ENCODE data around the gene FSTL3. TPM values are rescaled to one million over a fixed set of nuclear protein-coding genes. Genes with fewer than 3 reads are reported as not detected.

Gene FSTL3
- total and polyA plus RNA-seq, 2 of the 13 experiments (the other 11 are each of a cell fraction or from before 2014, with no cell fraction given): 13.5 to 15.6 TPM

DNA sequence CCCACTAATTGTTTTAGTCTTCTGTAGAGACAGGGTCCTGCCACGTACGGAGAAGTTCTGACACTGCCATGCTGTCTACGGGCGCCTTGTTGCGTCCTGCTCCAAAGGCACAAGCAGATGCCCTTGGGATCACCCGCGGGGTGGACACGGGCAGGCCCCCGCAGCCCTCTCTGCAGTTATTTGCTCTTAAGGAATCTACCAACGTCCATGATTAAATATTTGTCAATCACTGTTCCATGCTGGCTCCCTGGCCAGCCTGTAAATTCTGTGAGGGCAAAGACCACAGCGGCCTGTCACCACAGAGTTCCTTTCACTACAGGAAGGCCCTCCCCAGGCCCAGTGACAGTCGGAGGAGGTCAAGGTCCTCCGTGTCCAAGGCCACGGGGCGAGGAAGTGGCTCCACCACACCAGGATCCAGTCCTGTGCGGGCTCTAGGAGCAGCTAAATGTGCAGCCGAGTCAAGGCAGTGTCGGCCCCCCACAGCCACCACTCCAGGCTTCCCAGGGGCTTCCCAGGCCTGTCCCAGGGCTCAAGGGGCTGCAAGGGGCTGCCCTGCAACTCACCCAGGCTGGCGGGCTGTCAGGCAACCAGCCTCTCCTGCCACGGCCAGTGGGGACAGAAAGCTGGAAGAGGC lies 15.3 kb upstream of the FSTL3 start (continued):
- TF ChIP-seq, protein P1, sequence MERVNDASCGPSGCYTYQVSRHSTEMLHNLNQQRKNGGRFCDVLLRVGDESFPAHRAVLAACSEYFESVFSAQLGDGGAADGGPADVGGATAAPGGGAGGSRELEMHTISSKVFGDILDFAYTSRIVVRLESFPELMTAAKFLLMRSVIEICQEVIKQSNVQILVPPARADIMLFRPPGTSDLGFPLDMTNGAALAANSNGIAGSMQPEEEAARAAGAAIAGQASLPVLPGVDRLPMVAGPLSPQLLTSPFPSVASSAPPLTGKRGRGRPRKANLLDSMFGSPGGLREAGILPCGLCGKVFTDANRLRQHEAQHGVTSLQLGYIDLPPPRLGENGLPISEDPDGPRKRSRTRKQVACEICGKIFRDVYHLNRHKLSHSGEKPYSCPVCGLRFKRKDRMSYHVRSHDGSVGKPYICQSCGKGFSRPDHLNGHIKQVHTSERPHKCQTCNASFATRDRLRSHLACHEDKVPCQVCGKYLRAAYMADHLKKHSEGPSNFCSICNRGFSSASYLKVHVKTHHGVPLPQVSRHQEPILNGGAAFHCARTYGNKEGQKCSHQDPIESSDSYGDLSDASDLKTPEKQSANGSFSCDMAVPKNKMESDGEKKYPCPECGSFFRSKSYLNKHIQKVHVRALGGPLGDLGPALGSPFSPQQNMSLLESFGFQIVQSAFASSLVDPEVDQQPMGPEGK (CRISPR knock-in tag; IDR thresholded peaks at IDR 0.05): peak; percentile 92
- TF ChIP-seq ZNF644 (CRISPR knock-in tag; IDR thresholded peaks at IDR 0.05; ENCODE audit: low read depth) (no peak), REL (CRISPR knock-in tag; conservative IDR thresholded peaks at IDR 0.05) (no peak), ZKSCAN8 (CRISPR knock-in tag; IDR thresholded peaks at IDR 0.05; ENCODE audit: borderline replicate concordance) (peak; percentile 40; the same call in 1 of the 2 replicates), EZH2 (conservative IDR thresholded peaks at IDR 0.05; ENCODE audit: low read depth, low read length) (no peak), ZNF619 (CRISPR knock-in tag; IDR thresholded peaks at IDR 0.05) (no peak), MLLT10 (CRISPR knock-in tag; IDR thresholded peaks at IDR 0.05) (0 out of 2 replicates have a peak, but pooled peaks have one; percentile 38), CHD2 (IDR thresholded peaks at IDR 0.05; ENCODE audit: low read depth, low read length) (no peak), ZNF468 (CRISPR knock-in tag; IDR thresholded peaks at IDR 0.05) (no peak), ZMYM3 (CRISPR knock-in tag; IDR thresholded peaks at IDR 0.05) (peak; percentile 36; the same call in 1 of the 2 replicates), ATF1 (CRISPR knock-in tag; IDR thresholded peaks at IDR 0.05) (no peak), ZNF205 (CRISPR knock-in tag; IDR thresholded peaks at IDR 0.05) (peak; percentile 85), ZNF451 (CRISPR knock-in tag; IDR thresholded peaks at IDR 0.05) (no peak), PRMT3 (CRISPR knock-in tag; IDR thresholded peaks at IDR 0.05; ENCODE audit: borderline replicate concordance, low read depth) (no peak), ZNF766 (CRISPR knock-in tag; IDR thresholded peaks at IDR 0.05; ENCODE audit: borderline replicate concordance) (peak; percentile 80; the same call in 1 of the 2 replicates), KDM4B (CRISPR knock-in tag; IDR thresholded peaks at IDR 0.05) (peak; percentile 71; the same call in 1 of the 2 replicates), KDM1A (CRISPR knock-in tag; IDR thresholded peaks at IDR 0.05) (no peak), U2AF1 (optimal IDR thresholded peaks at IDR 0.05; ENCODE audit: low read depth, low read length) (no peak), ATF7-NPFF (CRISPR knock-in tag; IDR thresholded peaks at IDR 0.05; ENCODE audit: low read depth) (no peak)
- TF ChIP-seq, protein P2, sequence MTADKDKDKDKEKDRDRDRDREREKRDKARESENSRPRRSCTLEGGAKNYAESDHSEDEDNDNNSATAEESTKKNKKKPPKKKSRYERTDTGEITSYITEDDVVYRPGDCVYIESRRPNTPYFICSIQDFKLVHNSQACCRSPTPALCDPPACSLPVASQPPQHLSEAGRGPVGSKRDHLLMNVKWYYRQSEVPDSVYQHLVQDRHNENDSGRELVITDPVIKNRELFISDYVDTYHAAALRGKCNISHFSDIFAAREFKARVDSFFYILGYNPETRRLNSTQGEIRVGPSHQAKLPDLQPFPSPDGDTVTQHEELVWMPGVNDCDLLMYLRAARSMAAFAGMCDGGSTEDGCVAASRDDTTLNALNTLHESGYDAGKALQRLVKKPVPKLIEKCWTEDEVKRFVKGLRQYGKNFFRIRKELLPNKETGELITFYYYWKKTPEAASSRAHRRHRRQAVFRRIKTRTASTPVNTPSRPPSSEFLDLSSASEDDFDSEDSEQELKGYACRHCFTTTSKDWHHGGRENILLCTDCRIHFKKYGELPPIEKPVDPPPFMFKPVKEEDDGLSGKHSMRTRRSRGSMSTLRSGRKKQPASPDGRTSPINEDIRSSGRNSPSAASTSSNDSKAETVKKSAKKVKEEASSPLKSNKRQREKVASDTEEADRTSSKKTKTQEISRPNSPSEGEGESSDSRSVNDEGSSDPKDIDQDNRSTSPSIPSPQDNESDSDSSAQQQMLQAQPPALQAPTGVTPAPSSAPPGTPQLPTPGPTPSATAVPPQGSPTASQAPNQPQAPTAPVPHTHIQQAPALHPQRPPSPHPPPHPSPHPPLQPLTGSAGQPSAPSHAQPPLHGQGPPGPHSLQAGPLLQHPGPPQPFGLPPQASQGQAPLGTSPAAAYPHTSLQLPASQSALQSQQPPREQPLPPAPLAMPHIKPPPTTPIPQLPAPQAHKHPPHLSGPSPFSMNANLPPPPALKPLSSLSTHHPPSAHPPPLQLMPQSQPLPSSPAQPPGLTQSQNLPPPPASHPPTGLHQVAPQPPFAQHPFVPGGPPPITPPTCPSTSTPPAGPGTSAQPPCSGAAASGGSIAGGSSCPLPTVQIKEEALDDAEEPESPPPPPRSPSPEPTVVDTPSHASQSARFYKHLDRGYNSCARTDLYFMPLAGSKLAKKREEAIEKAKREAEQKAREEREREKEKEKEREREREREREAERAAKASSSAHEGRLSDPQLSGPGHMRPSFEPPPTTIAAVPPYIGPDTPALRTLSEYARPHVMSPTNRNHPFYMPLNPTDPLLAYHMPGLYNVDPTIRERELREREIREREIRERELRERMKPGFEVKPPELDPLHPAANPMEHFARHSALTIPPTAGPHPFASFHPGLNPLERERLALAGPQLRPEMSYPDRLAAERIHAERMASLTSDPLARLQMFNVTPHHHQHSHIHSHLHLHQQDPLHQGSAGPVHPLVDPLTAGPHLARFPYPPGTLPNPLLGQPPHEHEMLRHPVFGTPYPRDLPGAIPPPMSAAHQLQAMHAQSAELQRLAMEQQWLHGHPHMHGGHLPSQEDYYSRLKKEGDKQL (CRISPR knock-in tag; IDR thresholded peaks at IDR 0.05; ENCODE audit: low read depth): no peak; the same call in 1 of the 2 replicates
- TF ChIP-seq, protein P3, sequence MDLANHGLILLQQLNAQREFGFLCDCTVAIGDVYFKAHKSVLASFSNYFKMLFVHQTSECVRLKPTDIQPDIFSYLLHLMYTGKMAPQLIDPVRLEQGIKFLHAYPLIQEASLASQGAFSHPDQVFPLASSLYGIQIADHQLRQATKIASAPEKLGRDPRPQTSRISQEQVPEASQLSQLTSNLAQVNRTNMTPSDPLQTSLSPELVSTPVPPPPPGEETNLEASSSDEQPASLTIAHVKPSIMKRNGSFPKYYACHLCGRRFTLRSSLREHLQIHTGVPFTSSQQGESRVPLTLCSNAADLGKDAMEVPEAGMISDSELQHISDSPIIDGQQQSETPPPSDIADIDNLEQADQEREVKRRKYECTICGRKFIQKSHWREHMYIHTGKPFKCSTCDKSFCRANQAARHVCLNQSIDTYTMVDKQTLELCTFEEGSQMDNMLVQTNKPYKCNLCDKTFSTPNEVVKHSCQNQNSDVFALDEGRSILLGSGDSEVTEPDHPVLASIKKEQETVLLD (CRISPR knock-in tag; IDR thresholded peaks at IDR 0.05; ENCODE audit: low read depth): no peak
- TF ChIP-seq, protein P4, sequence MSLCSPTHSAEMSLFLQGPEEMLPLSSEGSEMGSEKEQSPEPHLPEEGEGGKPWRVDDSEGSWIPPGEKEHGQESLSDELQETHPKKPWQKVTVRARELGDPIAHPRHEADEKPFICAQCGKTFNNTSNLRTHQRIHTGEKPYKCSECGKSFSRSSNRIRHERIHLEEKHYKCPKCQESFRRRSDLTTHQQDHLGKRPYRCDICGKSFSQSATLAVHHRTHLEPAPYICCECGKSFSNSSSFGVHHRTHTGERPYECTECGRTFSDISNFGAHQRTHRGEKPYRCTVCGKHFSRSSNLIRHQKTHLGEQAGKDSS (CRISPR knock-in tag; IDR thresholded peaks at IDR 0.05; ENCODE audit: borderline replicate concordance, low read depth): no peak; the same call in 1 of the 2 replicates

All from HepG2 (cell line).